Right renal cortex interstitium (tissue), 3 donors: ENCODE data around the gene JPH3. TPM values are rescaled to one million over a fixed set of nuclear protein-coding genes. Genes with fewer than 3 reads are reported as not detected.
A peak's percentile ranks its signal among the peaks of the same experiment; 100 is the strongest.
"Not testable (repeated sequence)": the region's sequence is repeated elsewhere in the genome, so short reads cannot be mapped to it uniquely, and the experiment has no call there.

Experiments used
- DNase-seq, 3 donors: peaks; one replicate each; pipeline ENCODE4 v3.0.0-alpha.2; 2013; ENCODE audit warnings: low read depth in 3 of 3, low spot score in 2 of 3
- polyA plus RNA-seq, 3 donors: library from polyadenylated mRNA; unstranded; fragments of 120-200 nt; gene quantifications; one replicate each; pipeline ENCODE4 v1.2.1, GENCODE V29; 2013; ENCODE audit not compliant: insufficient read length in 3 of 3

Gene JPH3
- polyA plus RNA-seq, 3 donors, result 0.54 to 0.74 (median 0.57) TPM

DNA sequence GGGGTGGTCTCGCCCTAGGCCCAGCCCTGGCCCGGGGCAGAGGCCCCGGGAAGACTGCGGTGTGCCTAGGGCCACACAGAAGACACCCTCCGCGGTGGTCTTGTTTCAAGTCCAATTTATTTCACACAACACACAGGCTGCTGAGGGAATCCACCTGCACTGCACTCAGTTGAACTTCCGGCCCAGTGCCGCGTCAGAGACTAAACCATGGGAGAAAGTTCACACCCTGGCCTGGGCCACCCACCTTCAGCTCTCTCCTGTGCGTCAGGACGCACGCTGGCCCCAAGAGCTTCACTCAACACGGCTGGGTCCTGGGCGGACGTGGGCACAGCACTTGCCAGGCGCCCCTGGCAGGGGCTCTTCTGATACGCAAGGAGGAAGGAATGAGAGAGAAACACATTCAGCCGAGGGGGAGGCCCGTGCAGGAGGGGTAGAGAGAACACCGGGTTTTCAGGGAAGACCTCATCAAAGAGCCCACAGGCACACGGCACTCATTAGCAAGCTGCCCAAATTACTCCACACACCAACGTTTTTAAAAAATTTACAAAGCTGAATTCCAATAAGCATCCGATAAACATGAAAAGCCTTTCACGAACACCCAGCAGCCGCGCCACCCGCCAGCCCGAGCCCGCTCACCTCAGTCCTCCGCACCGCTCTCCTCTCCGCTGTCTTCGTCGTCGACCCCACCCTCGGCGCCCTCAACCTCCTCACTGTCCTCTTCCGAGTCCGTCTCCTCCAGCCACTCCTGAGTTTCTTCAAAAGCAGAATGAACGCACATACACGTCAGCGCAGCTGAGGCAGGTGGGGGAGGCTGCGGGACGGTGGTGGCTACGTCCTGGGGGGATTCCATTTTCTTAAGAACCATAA is 105.6 kb downstream of the JPH3 start:
- DNase-seq, result no peak

DNA sequence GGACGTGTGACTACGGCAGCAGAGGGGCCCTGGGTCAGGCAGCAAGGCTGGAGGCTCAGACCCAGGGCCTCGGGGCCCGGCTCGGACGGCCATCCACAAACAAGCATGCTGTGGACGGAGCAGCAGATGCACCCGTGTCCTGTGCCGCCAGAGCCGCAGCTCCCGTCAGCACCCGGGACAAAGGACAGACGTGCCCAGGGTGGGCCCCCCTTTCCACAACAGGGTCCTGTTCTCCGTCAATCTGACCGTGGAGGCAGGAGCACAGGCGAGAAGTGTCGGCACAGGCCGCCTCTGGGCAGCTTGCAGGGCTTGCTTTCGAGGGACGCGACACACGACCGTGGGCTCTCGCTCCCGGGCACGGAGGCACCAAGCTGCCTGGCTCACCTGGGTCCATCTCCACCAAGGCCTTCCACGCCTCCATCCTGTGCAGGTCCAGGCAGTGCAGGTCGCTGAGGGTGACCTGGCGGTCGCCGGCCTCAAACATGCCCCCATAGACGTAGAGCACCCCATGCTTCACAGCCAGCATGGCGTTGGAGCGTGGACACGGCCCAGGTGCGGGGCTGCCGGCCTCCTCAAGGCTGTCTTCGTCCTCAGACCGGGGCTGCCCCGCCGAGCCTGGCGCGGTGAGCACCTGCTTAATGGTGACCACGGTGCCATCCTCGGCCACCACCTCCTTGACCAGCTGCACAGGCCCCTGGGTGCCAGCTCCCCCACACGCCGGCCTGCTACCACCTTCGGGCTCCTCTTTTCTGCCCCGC is 106.8 kb downstream of the JPH3 start:
- no peak for DNase-seq

GRCh38 chr16:87709677-87710076 is 107.4 kb downstream of the JPH3 start:
- DNase-seq, result no peak

DNA sequence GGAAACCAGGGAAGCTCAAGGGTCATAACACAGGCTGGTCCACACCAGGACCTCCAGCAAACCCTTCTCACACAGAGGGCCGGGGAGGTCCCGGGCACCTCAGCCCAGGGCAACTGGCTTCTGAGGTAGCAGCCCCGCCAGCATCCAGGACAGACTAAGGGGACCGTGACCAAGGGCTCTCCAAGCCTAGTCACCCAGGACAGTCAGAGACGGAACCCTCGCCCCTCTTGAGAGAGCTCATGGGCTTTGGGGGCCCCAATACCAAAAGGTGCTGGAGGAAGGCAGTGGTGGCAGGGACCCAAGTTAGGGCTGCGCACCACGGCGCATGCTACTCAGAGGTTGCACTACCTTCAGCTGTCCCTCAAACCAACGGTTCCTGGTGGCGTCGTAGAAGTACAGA is 108.6 kb downstream of the JPH3 start:
- no peak for DNase-seq

DNA sequence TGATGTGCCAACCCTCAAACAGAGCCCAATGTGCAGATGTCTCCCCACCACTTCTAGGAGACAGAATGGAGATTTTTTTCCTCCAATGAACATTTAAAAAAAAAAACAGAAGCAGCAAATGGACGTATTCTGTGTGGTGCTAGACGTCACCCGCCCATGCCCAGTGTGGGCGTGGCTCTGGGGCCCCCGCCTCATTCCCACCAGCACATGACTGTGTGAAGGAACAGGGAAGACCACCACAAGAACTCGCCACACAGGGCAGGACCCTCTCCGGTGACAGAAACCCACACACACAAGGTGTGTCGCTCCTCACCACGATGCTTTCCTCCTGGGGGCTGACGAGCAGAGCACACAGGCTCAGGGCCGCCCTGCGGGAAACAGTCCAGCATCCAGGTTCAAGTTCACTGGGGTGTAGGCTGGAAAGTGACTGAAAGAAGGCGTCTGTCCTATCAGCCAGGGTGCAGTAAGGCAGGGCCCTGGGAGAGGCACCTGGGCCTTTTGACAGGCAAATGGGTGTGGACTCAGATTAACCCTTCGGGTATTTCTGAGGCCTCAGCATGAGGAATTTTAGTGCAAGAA is 110.0 kb downstream of the JPH3 start:
- no peak for DNase-seq

DNA sequence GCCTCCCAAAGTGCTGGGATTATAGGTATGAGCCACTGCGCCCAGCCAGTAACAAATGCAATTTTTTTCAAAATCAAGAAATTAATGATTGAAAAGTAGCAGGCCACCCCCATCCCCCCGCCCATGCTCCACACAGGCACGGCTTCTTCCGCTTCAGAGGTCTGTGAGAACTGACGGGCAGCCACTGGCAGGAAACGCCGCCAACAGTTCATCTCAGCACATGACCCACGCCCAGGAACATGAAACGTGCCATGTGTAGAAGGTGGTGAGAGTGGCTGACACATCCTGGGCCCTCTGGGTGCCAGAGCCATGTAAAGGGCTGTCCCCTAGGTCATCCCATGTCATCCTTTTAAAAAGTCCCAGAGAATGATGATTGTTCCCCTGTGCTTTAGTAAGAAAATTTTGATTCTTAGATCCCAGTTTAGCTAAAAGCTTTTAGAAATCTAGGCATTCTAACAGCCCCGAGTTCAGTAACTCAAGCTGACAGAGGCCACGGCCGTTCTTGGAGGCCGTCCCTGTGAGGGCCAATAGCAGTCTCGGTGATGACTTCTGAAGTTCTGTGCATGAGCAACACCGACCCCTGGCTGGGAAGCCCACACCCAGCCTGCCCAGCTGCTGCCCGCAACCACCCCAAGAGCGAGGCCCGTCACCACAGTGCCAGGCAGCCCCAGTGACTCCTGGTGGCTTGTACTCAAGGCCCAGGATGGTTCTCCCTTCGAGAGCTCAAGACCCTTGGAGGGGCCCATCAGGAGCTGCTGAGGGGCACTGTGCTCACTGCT is 111.3 kb downstream of the JPH3 start:
- no peak for DNase-seq

- DNase-seq, result no peak
Observed at GRCh38 chr16:87715231-87715630, 112.9 kb downstream of the JPH3 start.

- DNase-seq, result no peak
Observed at GRCh38 chr16:87715658-87716057, 113.3 kb downstream of the JPH3 start.

- DNase-seq, result not testable (repeated sequence)
Observed at GRCh38 chr16:87718831-87719230, 116.5 kb downstream of the JPH3 start.

DNA sequence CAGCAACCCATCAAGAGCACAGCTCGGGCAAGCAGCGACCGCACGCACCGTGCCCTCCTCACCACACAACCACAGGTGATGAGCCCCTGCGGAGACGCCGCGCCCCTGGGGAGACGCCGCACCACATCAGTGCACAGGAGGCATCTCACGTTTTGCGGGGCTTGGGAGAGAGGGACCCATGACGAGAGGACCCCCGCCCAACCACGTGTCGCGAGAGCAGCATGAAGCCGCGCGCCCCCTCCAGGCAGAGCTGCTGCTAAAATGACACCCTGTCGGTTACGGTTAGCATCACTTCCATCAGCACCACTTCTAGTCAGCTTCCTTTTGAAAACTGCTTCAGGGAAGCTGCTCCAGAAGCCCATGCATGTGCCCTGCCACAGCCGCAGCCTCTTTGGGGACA is 118.1 kb downstream of the JPH3 start:
- no peak for DNase-seq

GRCh38 chr16:87721622-87722585 is 119.6 kb downstream of the JPH3 start:
- no peak for DNase-seq

DNA sequence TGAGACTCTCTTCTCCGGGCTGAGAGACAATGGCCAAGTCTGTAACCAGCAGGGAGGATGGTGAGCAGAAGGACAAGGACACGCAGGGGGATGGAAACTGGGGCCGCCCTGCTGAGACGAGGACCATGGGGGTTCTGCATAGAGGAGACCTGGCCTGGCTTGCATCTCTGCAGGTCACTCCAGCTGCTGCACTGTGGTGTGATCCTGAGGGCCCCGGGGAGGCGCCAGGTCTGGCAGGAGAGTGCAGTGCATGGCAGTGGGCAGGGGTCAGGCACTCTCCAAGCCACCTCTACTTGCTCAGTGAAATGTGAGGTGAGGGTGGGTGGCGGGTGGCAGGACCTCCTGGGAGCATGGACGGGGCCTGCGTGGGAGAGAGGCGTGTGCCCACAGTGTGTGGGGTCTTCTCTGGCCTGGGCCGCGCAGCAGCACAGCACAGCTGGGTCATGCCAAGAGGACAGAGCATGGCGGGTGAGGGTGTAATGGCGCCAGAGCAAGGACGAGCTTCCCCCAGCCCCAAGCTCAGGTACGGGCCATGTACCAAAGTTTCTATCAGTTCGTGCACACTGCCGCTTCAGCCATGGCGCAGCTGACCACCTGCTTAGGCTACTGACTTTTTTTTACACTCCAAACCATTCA is 120.4 kb downstream of the JPH3 start:
- DNase-seq, result no peak

GRCh38 chr16:87723226-87723623 is 120.9 kb downstream of the JPH3 start:
- DNase-seq, result peak; percentile 72 to 87 (median 78)

- no peak for DNase-seq
Observed at GRCh38 chr16:87724490-87725291, 122.4 kb downstream of the JPH3 start.

- DNase-seq, result no peak
Observed at GRCh38 chr16:87725596-87726235, 123.4 kb downstream of the JPH3 start.

GRCh38 chr16:87726577-87726976 is 124.3 kb downstream of the JPH3 start:
- DNase-seq, result not testable (repeated sequence)

DNA sequence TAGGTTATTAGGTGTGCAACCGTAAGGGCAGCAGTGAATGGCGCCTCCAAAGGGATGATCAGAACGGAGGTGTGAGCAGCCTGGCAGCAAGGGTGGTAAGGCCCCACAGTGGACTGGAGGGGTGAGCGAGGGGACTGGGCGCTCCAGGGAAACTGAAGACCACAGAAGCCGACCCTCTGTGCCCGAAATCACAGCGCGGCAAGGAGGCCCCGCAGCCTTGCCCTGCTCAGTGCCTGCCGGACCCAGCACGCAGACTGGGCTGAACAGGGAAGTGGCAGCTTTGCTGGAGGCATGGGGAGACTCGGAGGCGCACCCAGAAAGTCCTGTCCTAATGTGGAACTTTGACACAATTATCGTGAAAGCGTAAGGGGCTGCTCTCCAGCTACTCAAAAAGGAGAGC is 125.0 kb downstream of the JPH3 start:
- no peak for DNase-seq

- DNase-seq, result no peak
Observed at GRCh38 chr16:87728026-87728425, 125.7 kb downstream of the JPH3 start.
